CD4-positive, alpha-beta memory T cell (primary cell): ENCODE measurements around the gene TENM3. TPM values are rescaled to one million over a fixed set of nuclear protein-coding genes. Genes with fewer than 3 reads are reported as not detected.
"Not testable (repeated sequence)": the region's sequence is repeated elsewhere in the genome, so short reads cannot be mapped to it uniquely, and the experiment has no call there.

Experiments
- CTCF ChIA-PET: fragments of 350-600 bp; sonication (Branson Sonifier 250); formaldehyde crosslinking; loops from one replicate; lab custom pipeline; 2021; ENCODE audit warnings: inconsistent platforms; ENCODE audit not compliant: partially characterized antibody; lab: Charles Lee
- POLR2A ChIA-PET: fragments of 350-600 bp; sonication (Branson Sonifier 250); formaldehyde crosslinking; loops from one replicate; lab custom pipeline; 2021; ENCODE audit not compliant: partially characterized antibody; lab: Charles Lee
- DNase-seq, 5 donors: peaks; one replicate each; pipeline versions ENCODE4 v3.0.0 to v3.0.0-alpha.2; 2020 to 2022; ENCODE audit warnings: mixed read lengths in 1 of 5
- H3K27ac ChIP-seq: one replicate; pipeline ENCODE4 v1.7.0; 2013; ENCODE audit warnings: low read depth, low read length
- H3K27me3 ChIP-seq: 2 replicates; pipeline ENCODE4 v1.7.0; 2013; ENCODE audit warnings: mild to moderate bottlenecking, low read length, moderate library complexity; ENCODE audit not compliant: insufficient read depth
- H3K36me3 ChIP-seq: 2 replicates; pipeline ENCODE4 v1.7.0; 2013; ENCODE audit warnings: mild to moderate bottlenecking, low read length, moderate library complexity; ENCODE audit not compliant: insufficient read depth
- H3K4me1 ChIP-seq: 2 replicates; pipeline ENCODE4 v1.7.0; 2013; ENCODE audit warnings: mild to moderate bottlenecking, low read length, moderate library complexity; ENCODE audit not compliant: insufficient read depth
- H3K4me3 ChIP-seq, 2 donors: one replicate each; pipeline ENCODE4 v1.7.0; 2013; ENCODE audit warnings: low read length in 2 of 2, mild to moderate bottlenecking in 1 of 2
- H3K9me3 ChIP-seq, 2 donors: one replicate each; pipeline ENCODE4 v1.7.0; 2013; ENCODE audit warnings: low read length in 2 of 2, control low read depth in 1 of 2; ENCODE audit not compliant: control insufficient read depth in 1 of 2
- H3K27ac Mint-ChIP-seq, 7 donors: one replicate each; pipeline ENCODE4 v1.8.0; 2020 to 2021; ENCODE audit warnings: mixed read lengths in 7 of 7, mild to moderate bottlenecking in 6 of 7, inconsistent platforms in 3 of 7, moderate library complexity in 3 of 7
- H3K27me3 Mint-ChIP-seq, 2 donors: one replicate each; pipeline ENCODE4 v1.8.0; 2020 to 2021; ENCODE audit warnings: mixed read lengths in 2 of 2
- H3K36me3 Mint-ChIP-seq, 2 donors: one replicate each; pipeline ENCODE4 v1.8.0; 2020 to 2021; ENCODE audit warnings: mixed read lengths in 2 of 2, inconsistent platforms in 1 of 2, mild to moderate bottlenecking in 1 of 2
- H3K4me1 Mint-ChIP-seq, 4 donors: one replicate each; pipeline ENCODE4 v1.8.0; 2020 to 2021; ENCODE audit warnings: mixed read lengths in 4 of 4, mild to moderate bottlenecking in 1 of 4
- H3K4me3 Mint-ChIP-seq, 8 donors: one replicate each; pipeline ENCODE4 v1.8.0; 2020 to 2021; ENCODE audit warnings: mixed read lengths in 8 of 8, mild to moderate bottlenecking in 7 of 8, moderate library complexity in 6 of 8, inconsistent platforms in 3 of 8
- H3K9me3 Mint-ChIP-seq, 8 donors: one replicate each; pipeline ENCODE4 v1.8.0; 2020 to 2021; ENCODE audit warnings: mixed read lengths in 8 of 8, mild to moderate bottlenecking in 5 of 8, inconsistent platforms in 3 of 8, moderate library complexity in 1 of 8
- intact Hi-C: fragments of 100-400 bp; cut with micrococcal nuclease; formaldehyde crosslinking; loops from one replicate; pipeline ENCODE4 v1.15.1; 2023
- polyA plus RNA-seq, 2 donors: library from polyadenylated mRNA; unstranded; fragments of 300-500 nt; fragmentation: Illumina TruSeq; gene quantifications; one replicate each; pipeline ENCODE4 v1.2.3, GENCODE V29; 2021
- total RNA-seq, 2 experiments: library from RNA; stranded (reverse); gene quantifications; one replicate each; pipeline ENCODE4 v1.2.3, GENCODE V29; 2021

TENM3 gene
- total and polyA plus RNA-seq, 4 experiments from 2014 or later = not detected

- Mint-ChIP-seq H3K9me3 (peaks cover 0 to 4% (median 0%) of the 10 kb centered on the region in 8 donors), H3K27ac (no peak overlapping the region), H3K4me1 (no peaks in the 10 kb centered on the region), H3K4me3 (no peak overlapping the region), H3K36me3 (no peaks in the 10 kb centered on the region), H3K27me3 (no peaks in the 10 kb centered on the region)
- no peak for DNase-seq
- no peaks in the 10 kb centered on the region for H3K36me3 ChIP-seq
- no peaks in the 10 kb centered on the region for H3K4me1 ChIP-seq
- H3K27me3 ChIP-seq = no peaks in the 10 kb centered on the region
- H3K27ac ChIP-seq = no peak overlapping the region
- H3K9me3 ChIP-seq = no peaks in the 10 kb centered on the region
- no peak overlapping the region for H3K4me3 ChIP-seq
- CTCF ChIA-PET = no interaction called here
- intact Hi-C loops = no loop called here
- POLR2A ChIA-PET = no interaction called here
Measured at GRCh38 chr4:182236186-182236585, 7.0 kb upstream of the TENM3 start.

- H3K36me3 ChIP-seq, H3K4me3 ChIP-seq, H3K4me3 Mint-ChIP-seq, DNase-seq, intact Hi-C loops, H3K9me3 ChIP-seq, CTCF ChIA-PET, H3K27ac Mint-ChIP-seq, H3K4me1 ChIP-seq, H3K27ac ChIP-seq, H3K36me3 Mint-ChIP-seq, H3K9me3 Mint-ChIP-seq, H3K27me3 ChIP-seq, POLR2A ChIA-PET, H3K4me1 Mint-ChIP-seq, H3K27me3 Mint-ChIP-seq: not testable (repeated sequence)
Measured at GRCh38 chr4:182237010-182237409, 6.2 kb upstream of the TENM3 start.

GRCh38 chr4:182238355-182238931, 4.8 kb upstream of the TENM3 start:
- no peak for DNase-seq
- H3K4me1 Mint-ChIP-seq = no peaks in the 10 kb centered on the region
- Histone ChIP-seq H3K27me3 (no peaks in the 10 kb centered on the region), H3K9me3 (no peaks in the 10 kb centered on the region), H3K4me3 (no peak overlapping the region), H3K36me3 (no peaks in the 10 kb centered on the region), H3K27ac (no peak overlapping the region), H3K4me1 (no peaks in the 10 kb centered on the region)
- H3K36me3 Mint-ChIP-seq = no peaks in the 10 kb centered on the region
- POLR2A ChIA-PET = no interaction called here
- H3K27me3 Mint-ChIP-seq = no peaks in the 10 kb centered on the region
- H3K27ac Mint-ChIP-seq = no peak overlapping the region
- H3K9me3 Mint-ChIP-seq = peaks cover 0 to 9% (median 1%) of the 10 kb centered on the region in 8 donors
- CTCF ChIA-PET = no interaction called here
- intact Hi-C loops = no loop called here
- H3K4me3 Mint-ChIP-seq = no peak overlapping the region

GRCh38 chr4:182240161-182241130, 2.8 kb upstream of the TENM3 start:
- no peak for DNase-seq
- H3K27me3 Mint-ChIP-seq = no peaks in the 10 kb centered on the region
- ChIA-PET POLR2A (no interaction called here), CTCF (no interaction called here)
- H3K9me3 ChIP-seq = no peaks in the 10 kb centered on the region
- no peaks in the 10 kb centered on the region for H3K4me1 ChIP-seq
- peaks cover 0 to 16% (median 3%) of the 10 kb centered on the region in 8 donors for H3K9me3 Mint-ChIP-seq
- H3K36me3 ChIP-seq = no peaks in the 10 kb centered on the region
- no peaks in the 10 kb centered on the region for H3K4me1 Mint-ChIP-seq
- no peak overlapping the region for H3K27ac ChIP-seq
- H3K4me3 ChIP-seq = no peak overlapping the region
- intact Hi-C loops = no loop called here
- no peaks in the 10 kb centered on the region for H3K27me3 ChIP-seq
- H3K4me3 Mint-ChIP-seq = peak overlapping the region in 1 of 8 donors; percentile 16
- no peaks in the 10 kb centered on the region for H3K36me3 Mint-ChIP-seq
- no peak overlapping the region for H3K27ac Mint-ChIP-seq

GRCh38 chr4:182242260-182242659, 942 bp upstream of the TENM3 start:
- H3K9me3 ChIP-seq, H3K27me3 ChIP-seq, H3K27ac Mint-ChIP-seq, intact Hi-C loops, H3K4me3 Mint-ChIP-seq, H3K4me1 Mint-ChIP-seq, CTCF ChIA-PET, H3K27ac ChIP-seq, DNase-seq, H3K4me3 ChIP-seq, H3K36me3 Mint-ChIP-seq, H3K36me3 ChIP-seq, POLR2A ChIA-PET, H3K4me1 ChIP-seq, H3K27me3 Mint-ChIP-seq: not testable (repeated sequence)
- peaks cover 0 to 16% (median 5%) of the 10 kb centered on the region in 8 donors for H3K9me3 Mint-ChIP-seq

- H3K27ac ChIP-seq = no peak overlapping the region
- CTCF ChIA-PET = no interaction called here
- H3K9me3 Mint-ChIP-seq = peaks cover 0 to 16% (median 5%) of the 10 kb centered on the region in 8 donors
- H3K36me3 ChIP-seq = no peaks in the 10 kb centered on the region
- no peaks in the 10 kb centered on the region for H3K27me3 ChIP-seq
- no peaks in the 10 kb centered on the region for H3K36me3 Mint-ChIP-seq
- H3K27ac Mint-ChIP-seq = no peak overlapping the region
- POLR2A ChIA-PET = no interaction called here
- intact Hi-C loops = no loop called here
- DNase-seq = no peak
- H3K4me3 ChIP-seq = no peak overlapping the region
- no peaks in the 10 kb centered on the region for H3K4me1 Mint-ChIP-seq
- no peaks in the 10 kb centered on the region for H3K9me3 ChIP-seq
- H3K4me1 ChIP-seq = no peaks in the 10 kb centered on the region
- no peaks in the 10 kb centered on the region for H3K27me3 Mint-ChIP-seq
- no peak overlapping the region for H3K4me3 Mint-ChIP-seq
Measured at GRCh38 chr4:182242787-182243186, 415 bp upstream of the TENM3 start.

- no peak for DNase-seq
- intact Hi-C loops = no loop called here
- Histone ChIP-seq H3K36me3 (no peaks in the 10 kb centered on the region), H3K9me3 (no peaks in the 10 kb centered on the region), H3K27me3 (no peaks in the 10 kb centered on the region), H3K4me3 (no peak overlapping the region), H3K27ac (no peak overlapping the region), H3K4me1 (no peaks in the 10 kb centered on the region)
- peaks cover 0 to 16% (median 5%) of the 10 kb centered on the region in 8 donors for H3K9me3 Mint-ChIP-seq
- ChIA-PET CTCF (no interaction called here), POLR2A (no interaction called here)
- H3K4me1 Mint-ChIP-seq = no peaks in the 10 kb centered on the region
- no peak overlapping the region for H3K4me3 Mint-ChIP-seq
- no peak overlapping the region for H3K27ac Mint-ChIP-seq
- H3K36me3 Mint-ChIP-seq = no peaks in the 10 kb centered on the region
- no peaks in the 10 kb centered on the region for H3K27me3 Mint-ChIP-seq
Measured at GRCh38 chr4:182245041-182245440, 1.8 kb downstream of the TENM3 start.
